Nephron progenitor cell (in vitro differentiated cells): Measurements from ENCODE around the gene RPIA.

Source experiments
- DNase-seq: peaks from one replicate; pipeline ENCODE4 v3.0.0; 2021
- H3K27ac Mint-ChIP-seq: 2 replicates; pipeline ENCODE4 v1.8.0; 2021; ENCODE audit warnings: mild to moderate bottlenecking, moderate library complexity, mixed read lengths
- H3K27me3 Mint-ChIP-seq: 2 replicates; pipeline ENCODE4 v1.8.0; 2021; ENCODE audit warnings: mild to moderate bottlenecking, low read depth, mixed read lengths; ENCODE audit not compliant: poor library complexity
- H3K36me3 Mint-ChIP-seq: 2 replicates; pipeline ENCODE4 v1.8.0; 2021; ENCODE audit warnings: low read depth, mixed read lengths
- H3K4me1 Mint-ChIP-seq: 2 replicates; pipeline ENCODE4 v1.8.0; 2021; ENCODE audit warnings: mixed read lengths
- H3K4me3 Mint-ChIP-seq: 2 replicates; pipeline ENCODE4 v1.8.0; 2021; ENCODE audit warnings: mild to moderate bottlenecking, moderate library complexity, mixed read lengths
- H3K9me3 Mint-ChIP-seq: 2 replicates; pipeline ENCODE4 v1.8.0; 2021; ENCODE audit warnings: mild to moderate bottlenecking, moderate library complexity, mixed read lengths
- CTCF ChIP-seq: fragments of 200-600 bp; sonication (generic); IDR thresholded peaks from 2 replicates; pipeline ENCODE4 v1.5.0; 2021; ENCODE audit warnings: antibody characterized with exemption

Gene RPIA

GRCh38 chr2:88680266-88680902 lies 11.1 kb upstream of the RPIA start:
- DNase-seq, result no peak
- Mint-ChIP-seq H3K27me3 (peaks cover 7% of the 10 kb centered on the region), H3K4me3 (no peak overlapping the region), H3K36me3 (peaks cover 14% of the 10 kb centered on the region), H3K9me3 (peaks cover 44% of the 10 kb centered on the region), H3K27ac (no peak overlapping the region), H3K4me1 (no peaks in the 10 kb centered on the region)
- TF ChIP-seq CTCF, result no peak

- DNase-seq, result no peak
- peaks cover 50% of the 10 kb centered on the region for H3K9me3 Mint-ChIP-seq
- H3K36me3 Mint-ChIP-seq, result peaks cover 18% of the 10 kb centered on the region
- H3K27ac Mint-ChIP-seq, result no peak overlapping the region
- H3K4me3 Mint-ChIP-seq, result no peak overlapping the region
- peaks cover 7% of the 10 kb centered on the region for H3K27me3 Mint-ChIP-seq
- no peaks in the 10 kb centered on the region for H3K4me1 Mint-ChIP-seq
- no peak for TF ChIP-seq CTCF
Measured at GRCh38 chr2:88680916-88681315, 10.6 kb upstream of the RPIA start.

GRCh38 chr2:88683160-88684021 lies 8.1 kb upstream of the RPIA start:
- no peak for TF ChIP-seq CTCF
- Mint-ChIP-seq H3K9me3 (peaks cover 74% of the 10 kb centered on the region), H3K27ac (no peak overlapping the region), H3K36me3 (peaks cover 32% of the 10 kb centered on the region), H3K27me3 (peaks cover 5% of the 10 kb centered on the region), H3K4me1 (no peaks in the 10 kb centered on the region), H3K4me3 (no peak overlapping the region)
- DNase-seq, result no peak

- H3K4me3 Mint-ChIP-seq, result no peak overlapping the region
- TF ChIP-seq CTCF, result no peak
- DNase-seq, result no peak
- no peak overlapping the region for H3K27ac Mint-ChIP-seq
- H3K9me3 Mint-ChIP-seq, result peaks cover 82% of the 10 kb centered on the region
- H3K36me3 Mint-ChIP-seq, result peaks cover 36% of the 10 kb centered on the region
- peaks cover 4% of the 10 kb centered on the region for H3K27me3 Mint-ChIP-seq
- peaks cover 2% of the 10 kb centered on the region for H3K4me1 Mint-ChIP-seq
Measured at GRCh38 chr2:88684519-88684918, 7.0 kb upstream of the RPIA start.

GRCh38 chr2:88686320-88686719 lies 5.2 kb upstream of the RPIA start:
- DNase-seq, result no peak
- TF ChIP-seq CTCF, result no peak
- Mint-ChIP-seq H3K4me1 (peaks cover 20% of the 10 kb centered on the region), H3K27me3 (peaks cover 4% of the 10 kb centered on the region), H3K27ac (no peak overlapping the region), H3K9me3 (peaks cover 92% of the 10 kb centered on the region), H3K36me3 (peaks cover 47% of the 10 kb centered on the region), H3K4me3 (no peak overlapping the region)
